Upper lobe of left lung (tissue), 4 donors: ENCODE data around the gene KIF21B.

Source experiments
- POLR2AphosphoS5 ChIP-seq, 2 donors: sonication (generic); formaldehyde crosslinking; IDR thresholded peaks; one replicate each; pipeline ENCODE4 v1.5.1; 2017; ENCODE audit warnings: antibody characterized with exemption in 2 of 2
- TF ChIP-seq, protein P1 (sequence below), 6 experiments: fragments of 450-650 bp in 4 of 6; fragments of 200-600 bp in 2 of 6; sonication (generic) in 2 of 6; IDR thresholded peaks; one replicate each; pipeline ENCODE4 v1.5.1; 2016 to 2019; ENCODE audit warnings: antibody characterized with exemption in 6 of 6

DNA sequence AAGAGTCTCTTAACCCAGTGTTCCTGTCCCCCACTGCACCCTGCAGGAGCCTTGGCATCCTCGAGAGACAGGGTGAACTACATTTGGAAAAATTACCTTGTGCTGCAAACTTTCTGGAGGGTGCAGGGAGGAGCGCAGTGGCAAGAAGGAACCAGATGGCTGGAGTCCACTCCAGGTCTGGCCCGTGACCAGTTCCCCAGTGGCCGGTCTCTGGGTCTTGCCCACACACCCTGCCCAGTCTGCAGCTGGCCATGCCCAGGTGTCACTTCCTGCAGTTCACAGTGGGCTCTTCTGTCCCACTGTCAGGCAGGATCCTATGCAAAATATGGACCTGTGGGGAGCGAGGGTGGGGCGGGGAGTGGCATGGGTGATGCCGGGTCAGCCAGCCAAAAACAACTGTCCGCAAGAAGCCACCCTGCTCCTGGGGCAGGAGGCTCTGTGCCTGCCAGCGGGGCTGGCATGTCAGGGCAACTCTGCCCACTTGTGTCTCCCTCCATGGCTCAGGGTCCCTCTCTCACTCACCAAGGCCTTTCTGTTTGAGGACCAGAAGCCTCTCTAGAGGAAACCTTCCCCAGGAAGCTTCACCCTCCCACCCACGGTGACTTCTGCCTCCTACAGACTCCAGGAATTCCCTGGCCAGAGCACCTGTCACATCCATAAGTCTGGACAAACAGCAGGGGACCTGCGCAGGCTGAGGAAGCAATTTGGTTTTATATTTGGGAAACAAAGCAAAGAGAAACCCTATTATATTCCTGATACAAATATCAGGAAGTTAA, 55.6 kb downstream of the KIF21B start:
- no peak for TF ChIP-seq POLR2AphosphoS5 (IDR thresholded peaks at IDR 0.05)
- TF ChIP-seq, protein P1, sequence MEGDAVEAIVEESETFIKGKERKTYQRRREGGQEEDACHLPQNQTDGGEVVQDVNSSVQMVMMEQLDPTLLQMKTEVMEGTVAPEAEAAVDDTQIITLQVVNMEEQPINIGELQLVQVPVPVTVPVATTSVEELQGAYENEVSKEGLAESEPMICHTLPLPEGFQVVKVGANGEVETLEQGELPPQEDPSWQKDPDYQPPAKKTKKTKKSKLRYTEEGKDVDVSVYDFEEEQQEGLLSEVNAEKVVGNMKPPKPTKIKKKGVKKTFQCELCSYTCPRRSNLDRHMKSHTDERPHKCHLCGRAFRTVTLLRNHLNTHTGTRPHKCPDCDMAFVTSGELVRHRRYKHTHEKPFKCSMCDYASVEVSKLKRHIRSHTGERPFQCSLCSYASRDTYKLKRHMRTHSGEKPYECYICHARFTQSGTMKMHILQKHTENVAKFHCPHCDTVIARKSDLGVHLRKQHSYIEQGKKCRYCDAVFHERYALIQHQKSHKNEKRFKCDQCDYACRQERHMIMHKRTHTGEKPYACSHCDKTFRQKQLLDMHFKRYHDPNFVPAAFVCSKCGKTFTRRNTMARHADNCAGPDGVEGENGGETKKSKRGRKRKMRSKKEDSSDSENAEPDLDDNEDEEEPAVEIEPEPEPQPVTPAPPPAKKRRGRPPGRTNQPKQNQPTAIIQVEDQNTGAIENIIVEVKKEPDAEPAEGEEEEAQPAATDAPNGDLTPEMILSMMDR (IDR thresholded peaks at IDR 0.05): no peak
